Fibroblast of lung (primary cell): ENCODE measurements around the gene CCDC54.

Source experiments
- CTCF ChIP-seq, 2 donors: IDR thresholded peaks in 1 of 2; conservative IDR thresholded peaks in 1 of 2; 1 replicate in 1 of 2; 2 replicates in 1 of 2; pipeline ENCODE4 v1.5.1; 2011 to 2012; ENCODE audit warnings: low read length in 2 of 2, control low read depth in 1 of 2, inconsistent platforms in 1 of 2, low read depth in 1 of 2, mild to moderate bottlenecking in 1 of 2
- EZH2 ChIP-seq: IDR thresholded peaks from 2 replicates; pipeline ENCODE4 v1.5.1; 2012; ENCODE audit warnings: low read length, control low read depth, mild to moderate bottlenecking; ENCODE audit errors: missing control alignments

DNA sequence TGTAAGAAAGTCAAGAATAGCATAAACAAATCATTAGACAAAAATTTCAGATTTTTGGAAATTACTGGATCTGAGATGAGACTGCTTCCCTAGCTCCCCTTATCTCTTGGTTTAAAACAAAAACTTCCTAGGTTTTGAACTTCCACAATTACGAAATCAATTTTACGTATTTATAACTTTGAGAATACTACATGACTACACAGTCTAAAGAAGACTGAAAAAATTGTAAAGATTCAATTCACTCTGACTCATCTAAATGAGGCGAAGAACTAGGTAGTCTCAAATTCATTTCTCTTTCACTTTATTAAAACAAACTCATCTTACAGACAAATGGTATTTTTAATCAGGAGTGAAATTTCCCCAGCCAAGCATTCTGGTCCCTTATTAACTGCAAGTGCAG is 10.3 kb downstream of the CCDC54 start:
- no peak for TF ChIP-seq CTCF (conservative IDR thresholded peaks at IDR 0.05 in 1 of 2, IDR thresholded peaks at IDR 0.05 in 1 of 2; ENCODE audit: low read depth in 1 of 2, low read length in 2 of 2)
- TF ChIP-seq EZH2: no peak
